A549 treated with Mapracorat at 1 μM for 4 hours (cell line): ENCODE measurements around the gene GDPGP1. TPM values are rescaled to one million over a fixed set of nuclear protein-coding genes. Genes with fewer than 3 reads are reported as not detected.

ENCODE experiments used
- total RNA-seq: library from RNA; stranded (reverse); fragments of 200-300 nt; extraction: Qiagen RNA extraction; gene quantifications from 5 replicates; pipeline ENCODE4 v1.2.3, GENCODE V29; 2022

Gene GDPGP1, protein sequence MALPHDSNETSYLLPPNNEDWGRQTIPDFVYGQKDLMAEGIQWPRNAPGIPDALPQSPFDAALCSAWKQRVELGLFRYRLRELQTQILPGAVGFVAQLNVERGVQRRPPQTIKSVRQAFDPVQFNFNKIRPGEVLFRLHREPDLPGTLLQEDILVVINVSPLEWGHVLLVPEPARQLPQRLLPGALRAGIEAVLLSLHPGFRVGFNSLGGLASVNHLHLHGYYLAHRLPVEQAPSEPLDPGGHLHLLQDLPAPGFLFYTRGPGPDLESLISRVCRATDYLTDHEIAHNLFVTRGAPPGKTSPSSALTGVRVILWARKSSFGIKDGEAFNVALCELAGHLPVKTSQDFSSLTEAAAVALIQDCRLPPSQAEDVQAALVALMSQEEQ
- total RNA-seq, result 3.4 to 4.9 TPM (median 4.3 TPM) in 5 replicates

DNA sequence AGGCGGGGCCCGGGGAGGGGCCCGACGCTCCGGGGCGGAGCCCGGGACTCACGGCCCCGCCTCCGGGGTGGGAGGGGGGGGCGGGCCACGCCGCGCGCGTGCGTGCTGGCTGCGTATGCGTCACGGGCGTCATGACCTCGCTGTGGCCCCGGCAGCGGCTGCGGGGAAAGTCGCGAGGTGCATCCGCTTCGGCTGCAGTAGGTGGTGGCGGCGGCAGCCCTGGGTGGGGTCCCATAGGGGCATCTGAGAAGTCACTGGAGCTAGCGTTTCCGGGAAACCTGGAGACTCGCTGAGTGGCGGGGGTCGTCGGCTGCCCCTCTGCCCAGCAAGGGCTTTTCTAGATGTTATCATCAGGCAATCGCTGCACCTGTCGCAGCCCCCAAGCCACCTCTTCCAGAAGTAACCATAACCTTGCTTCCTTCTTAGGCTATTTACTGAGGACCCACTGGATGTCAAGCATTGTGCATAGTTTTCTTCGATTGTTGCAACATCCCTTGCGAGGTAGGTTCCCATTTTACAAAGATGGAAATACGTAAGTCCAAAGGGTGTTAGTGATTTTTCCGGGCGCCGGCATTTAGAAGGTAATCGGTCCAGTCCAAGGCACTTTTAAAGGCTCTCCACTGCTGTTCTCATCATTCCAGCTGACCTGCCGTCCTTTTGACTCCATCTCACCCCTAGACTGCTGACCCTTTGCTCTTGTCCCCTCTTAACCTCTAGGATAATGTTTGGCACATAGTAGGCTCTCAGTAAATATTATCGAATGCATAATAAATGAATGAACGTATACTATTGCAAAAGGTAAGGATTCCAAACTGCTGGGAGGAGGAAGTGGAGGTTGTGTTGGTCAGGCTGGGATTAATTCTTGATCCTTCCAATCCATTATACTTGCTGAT, at the start of gene GDPGP1:
TSS of gene GDPGP1 (plus strand) at position 114 of the 893 bp plus-strand sequence. CDS start 6,700 bp downstream, outside the sequence.

DNA sequence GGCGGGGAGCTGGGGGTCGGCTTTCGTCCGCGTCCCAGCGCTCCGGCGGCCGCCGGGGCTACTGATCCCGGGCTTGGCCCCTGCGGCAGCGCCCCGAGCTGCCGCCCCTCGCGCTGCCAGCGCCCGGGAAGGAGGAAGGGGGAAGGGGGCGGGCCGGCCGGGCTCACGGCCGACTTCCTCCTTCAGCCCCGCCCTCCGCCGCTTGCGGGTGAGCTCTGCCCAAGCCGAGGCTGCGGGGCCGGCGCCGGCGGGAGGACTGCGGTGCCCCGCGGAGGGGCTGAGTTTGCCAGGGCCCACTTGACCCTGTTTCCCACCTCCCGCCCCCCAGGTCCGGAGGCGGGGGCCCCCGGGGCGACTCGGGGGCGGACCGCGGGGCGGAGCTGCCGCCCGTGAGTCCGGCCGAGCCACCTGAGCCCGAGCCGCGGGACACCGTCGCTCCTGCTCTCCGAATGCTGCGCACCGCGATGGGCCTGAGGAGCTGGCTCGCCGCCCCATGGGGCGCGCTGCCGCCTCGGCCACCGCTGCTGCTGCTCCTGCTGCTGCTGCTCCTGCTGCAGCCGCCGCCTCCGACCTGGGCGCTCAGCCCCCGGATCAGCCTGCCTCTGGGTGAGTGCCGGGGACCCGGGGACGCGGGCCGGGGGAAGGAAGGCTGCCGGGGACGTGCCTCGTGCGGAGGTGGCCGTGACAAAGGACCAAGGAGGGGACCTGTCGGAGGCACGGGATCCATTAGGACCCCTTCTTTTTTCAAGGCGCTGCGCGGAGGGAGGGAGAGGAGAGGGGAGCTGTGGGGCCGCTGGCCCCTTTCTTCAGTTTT, 32.7 kb upstream of the GDPGP1 start, which contains the start of gene SEMA4B:
TSS of gene SEMA4B (plus strand) at position 201 of the 814 bp plus-strand sequence. CDS start at position 450, 249 bp downstream.

DNA sequence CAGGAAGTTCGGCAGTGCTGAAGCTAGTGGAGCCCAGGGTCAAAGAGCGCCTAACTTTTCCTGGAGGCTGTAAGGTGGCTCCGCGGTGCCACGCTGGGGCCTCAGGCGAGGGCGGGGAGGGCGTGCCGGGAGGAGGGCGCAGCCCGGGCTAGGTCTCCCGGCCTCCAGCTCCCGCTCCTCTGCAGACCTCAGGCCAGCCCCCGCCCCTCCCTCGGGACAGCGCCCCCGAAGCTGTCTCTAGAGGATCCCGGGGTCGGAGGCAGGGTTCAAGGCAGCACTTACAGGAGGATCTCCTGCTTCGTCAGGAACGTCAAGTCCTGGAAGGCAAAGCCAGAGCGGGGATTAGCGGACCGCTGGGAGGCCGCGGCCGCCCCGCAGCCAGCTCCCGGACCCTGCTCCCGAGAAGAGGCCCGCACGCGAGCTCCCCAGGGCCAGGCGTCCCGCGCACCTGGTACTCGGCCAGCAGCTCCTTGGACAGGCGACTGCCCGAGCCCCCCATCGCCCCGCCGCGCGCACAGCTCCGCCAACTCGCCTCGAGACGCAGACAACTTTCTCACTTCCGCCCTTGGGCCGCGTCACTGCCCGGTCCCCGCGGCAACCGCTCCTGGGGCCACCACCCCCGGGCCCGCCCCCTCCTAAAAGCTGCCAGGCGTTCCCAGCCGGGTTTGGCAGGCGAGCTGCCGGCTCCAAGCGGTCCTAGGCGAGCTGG, 468 bp upstream of the GDPGP1 start, which contains the start of gene CIB1:
TSS of gene CIB1 (minus strand) at position 555 of the 709 bp plus-strand sequence. CDS start at position 499, 56 bp downstream.

DNA sequence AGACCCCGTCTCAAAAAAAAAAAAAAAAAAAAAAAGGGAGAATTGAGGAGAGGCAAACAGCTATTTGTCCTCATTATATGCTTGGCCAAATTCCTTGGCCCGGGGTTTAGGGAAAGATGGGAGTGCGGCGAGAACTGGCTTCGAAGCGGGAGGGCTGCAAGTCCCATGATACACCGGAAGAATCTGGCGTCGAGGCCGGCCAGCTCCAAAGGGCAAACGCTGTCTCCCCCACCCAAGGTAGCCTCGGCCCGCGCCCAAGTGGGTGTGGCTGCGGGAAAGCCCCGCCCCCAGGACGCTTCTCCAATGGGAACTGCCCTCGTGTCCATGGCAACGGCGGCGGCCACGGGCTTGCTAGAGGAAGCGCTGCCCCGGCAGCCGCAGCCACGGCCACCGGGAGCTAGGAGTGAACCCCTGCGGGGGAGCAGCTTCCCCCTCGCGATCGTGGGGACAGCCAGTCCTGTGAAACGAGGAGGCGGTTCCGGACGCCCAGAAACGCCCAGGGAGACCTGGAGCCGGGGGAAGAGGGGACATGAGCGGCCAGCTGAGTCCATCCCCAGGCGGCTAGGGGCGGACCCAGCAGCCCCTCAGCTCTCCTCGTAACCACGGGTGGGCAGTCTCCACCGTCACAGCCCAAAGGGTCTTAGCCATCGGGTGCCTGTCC, 15.3 kb downstream of the GDPGP1 start, which contains the start of gene TTLL13:
TSS of gene TTLL13 (plus strand) at position 354 of the 661 bp plus-strand sequence. CDS start 1,075 bp downstream, outside the sequence.

DNA sequence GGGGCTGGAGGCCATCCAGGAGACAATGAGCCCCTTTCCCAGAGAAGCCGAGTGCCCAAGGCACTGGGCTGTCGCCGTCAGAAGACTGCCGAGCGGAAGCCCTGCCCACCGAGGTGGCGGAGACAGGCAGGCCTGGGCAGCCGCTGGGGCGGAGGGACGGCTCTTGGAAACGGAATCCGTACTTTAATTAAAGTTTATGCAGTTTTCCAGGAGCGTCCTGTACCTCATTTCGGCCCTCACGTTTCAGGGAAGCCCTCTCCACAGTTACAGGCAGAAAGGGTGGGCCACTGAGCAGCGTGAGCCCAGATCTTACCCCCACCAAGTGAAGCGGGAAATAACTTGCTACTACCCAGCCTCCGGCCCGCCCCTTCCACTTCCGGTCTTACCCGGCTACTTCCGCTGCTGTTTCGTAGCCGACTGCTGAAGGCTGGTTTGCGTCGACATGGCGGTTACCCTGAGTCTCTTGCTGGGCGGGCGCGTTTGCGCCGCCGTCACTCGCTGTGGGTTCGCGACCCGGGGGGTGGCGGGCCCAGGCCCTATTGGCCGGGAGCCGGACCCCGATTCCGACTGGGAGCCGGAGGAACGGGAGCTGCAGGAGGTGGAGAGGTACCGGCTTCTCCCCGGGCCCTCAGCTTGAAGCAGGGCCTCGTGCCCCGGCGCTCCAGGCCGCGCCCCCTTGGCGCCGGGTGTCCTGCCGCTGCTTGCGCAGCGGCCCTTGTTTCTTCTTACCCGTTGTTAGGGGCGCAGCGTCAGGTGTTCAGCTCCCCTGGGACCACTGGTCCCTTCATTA, 31.5 kb downstream of the GDPGP1 start, which contains the start of gene NGRN:
TSS of gene NGRN (plus strand) at position 402 of the 790 bp plus-strand sequence. CDS start at position 443, 41 bp downstream.

Other genes starting within 250 kb of the GDPGP1 start
- 13.3 to 20.2 TPM (median 17.1 TPM) in 5 replicates for gene ZNF710, start 232.9 kb upstream of the GDPGP1 start, total RNA-seq
- 39.5 to 47.7 TPM (median 43.1 TPM) in 5 replicates for gene IDH2, start 131.7 kb upstream of the GDPGP1 start, total RNA-seq
- gene SEMA4B, start 32.9 kb upstream of the GDPGP1 start, total RNA-seq, result 61.9 to 93.1 TPM (median 85.1 TPM) in 5 replicates
- gene CIB1, start 268 bp upstream of the GDPGP1 start, total RNA-seq, result 190 to 227 TPM (median 208 TPM) in 5 replicates
- gene TTLL13, start 15.3 kb downstream of the GDPGP1 start, total RNA-seq, result 0.07 to 0.59 TPM (median 0.10 TPM) in 4 of 5 replicates, not detected in the other
- gene NGRN, start 31.5 kb downstream of the GDPGP1 start, total RNA-seq, result 102 to 112 TPM (median 109 TPM) in 5 replicates
- gene ZNF774, start 118.1 kb downstream of the GDPGP1 start, total RNA-seq, result 1.0 to 1.5 TPM (median 1.2 TPM) in 5 replicates
- 152 to 258 TPM (median 170 TPM) in 5 replicates for gene IQGAP1, start 154.0 kb downstream of the GDPGP1 start, total RNA-seq